GM12873 (cell line): Measurements from ENCODE around the gene PTPRG.

ENCODE experiments used
- CTCF ChIP-seq: IDR thresholded peaks from 2 replicates; pipeline ENCODE4 v1.5.1; 2012; ENCODE audit warnings: low read depth, mild to moderate bottlenecking, moderate library complexity, low read length, control low read depth; ENCODE audit not compliant: insufficient read depth; ENCODE audit errors: missing control alignments

PTPRG gene

GRCh38 chr3:61980041-61980440, 418.7 kb downstream of the PTPRG start:
- TF ChIP-seq CTCF, result no peak

- TF ChIP-seq CTCF, result no peak
Observed at GRCh38 chr3:61981060-61981459, 419.7 kb downstream of the PTPRG start.

GRCh38 chr3:61983479-61983878, 422.1 kb downstream of the PTPRG start:
- TF ChIP-seq CTCF, result no peak

- TF ChIP-seq CTCF, result no peak
Observed at GRCh38 chr3:61985020-61985419, 423.6 kb downstream of the PTPRG start.

- TF ChIP-seq CTCF, result no peak
Observed at GRCh38 chr3:61986473-61986872, 425.1 kb downstream of the PTPRG start.

GRCh38 chr3:61989681-61990080, 428.3 kb downstream of the PTPRG start:
- no peak for TF ChIP-seq CTCF

GRCh38 chr3:61990327-61991027, 429.1 kb downstream of the PTPRG start:
- TF ChIP-seq CTCF, result no peak
